GM12873 (cell line): Measurements from ENCODE around the gene GOT2.

ENCODE experiments used
- TF ChIP-seq, protein P1 (sequence below): IDR thresholded peaks from 2 replicates; pipeline ENCODE4 v1.5.1; 2012; ENCODE audit warnings: low read depth, mild to moderate bottlenecking, moderate library complexity, low read length, control low read depth; ENCODE audit not compliant: insufficient read depth; ENCODE audit errors: missing control alignments

Gene GOT2

GRCh38 chr16:58744497-58744896 lies 10.4 kb upstream of the GOT2 start:
- TF ChIP-seq, protein P1, sequence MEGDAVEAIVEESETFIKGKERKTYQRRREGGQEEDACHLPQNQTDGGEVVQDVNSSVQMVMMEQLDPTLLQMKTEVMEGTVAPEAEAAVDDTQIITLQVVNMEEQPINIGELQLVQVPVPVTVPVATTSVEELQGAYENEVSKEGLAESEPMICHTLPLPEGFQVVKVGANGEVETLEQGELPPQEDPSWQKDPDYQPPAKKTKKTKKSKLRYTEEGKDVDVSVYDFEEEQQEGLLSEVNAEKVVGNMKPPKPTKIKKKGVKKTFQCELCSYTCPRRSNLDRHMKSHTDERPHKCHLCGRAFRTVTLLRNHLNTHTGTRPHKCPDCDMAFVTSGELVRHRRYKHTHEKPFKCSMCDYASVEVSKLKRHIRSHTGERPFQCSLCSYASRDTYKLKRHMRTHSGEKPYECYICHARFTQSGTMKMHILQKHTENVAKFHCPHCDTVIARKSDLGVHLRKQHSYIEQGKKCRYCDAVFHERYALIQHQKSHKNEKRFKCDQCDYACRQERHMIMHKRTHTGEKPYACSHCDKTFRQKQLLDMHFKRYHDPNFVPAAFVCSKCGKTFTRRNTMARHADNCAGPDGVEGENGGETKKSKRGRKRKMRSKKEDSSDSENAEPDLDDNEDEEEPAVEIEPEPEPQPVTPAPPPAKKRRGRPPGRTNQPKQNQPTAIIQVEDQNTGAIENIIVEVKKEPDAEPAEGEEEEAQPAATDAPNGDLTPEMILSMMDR: no peak

DNA sequence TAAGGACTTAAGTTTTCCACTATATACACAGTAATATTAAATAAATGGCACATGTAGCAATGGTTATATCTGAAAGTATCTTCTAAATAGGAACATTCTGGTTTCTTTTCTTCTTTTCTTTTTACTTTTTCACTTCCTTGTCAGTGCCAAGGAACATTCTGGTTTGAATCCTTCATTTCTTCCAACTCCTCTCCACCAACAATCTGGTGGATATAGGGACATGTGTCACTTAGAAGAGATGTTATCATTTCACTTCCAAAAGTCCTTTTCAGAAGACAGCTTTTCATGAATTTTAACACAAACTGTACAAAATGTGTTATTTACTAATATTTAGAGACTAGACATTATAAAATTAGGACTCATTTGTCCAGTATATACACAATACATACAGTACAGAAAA lies 7.9 kb upstream of the GOT2 start:
- TF ChIP-seq, protein P1: no peak

GRCh38 chr16:58741166-58741565 lies 7.0 kb upstream of the GOT2 start:
- TF ChIP-seq, protein P1: no peak

DNA sequence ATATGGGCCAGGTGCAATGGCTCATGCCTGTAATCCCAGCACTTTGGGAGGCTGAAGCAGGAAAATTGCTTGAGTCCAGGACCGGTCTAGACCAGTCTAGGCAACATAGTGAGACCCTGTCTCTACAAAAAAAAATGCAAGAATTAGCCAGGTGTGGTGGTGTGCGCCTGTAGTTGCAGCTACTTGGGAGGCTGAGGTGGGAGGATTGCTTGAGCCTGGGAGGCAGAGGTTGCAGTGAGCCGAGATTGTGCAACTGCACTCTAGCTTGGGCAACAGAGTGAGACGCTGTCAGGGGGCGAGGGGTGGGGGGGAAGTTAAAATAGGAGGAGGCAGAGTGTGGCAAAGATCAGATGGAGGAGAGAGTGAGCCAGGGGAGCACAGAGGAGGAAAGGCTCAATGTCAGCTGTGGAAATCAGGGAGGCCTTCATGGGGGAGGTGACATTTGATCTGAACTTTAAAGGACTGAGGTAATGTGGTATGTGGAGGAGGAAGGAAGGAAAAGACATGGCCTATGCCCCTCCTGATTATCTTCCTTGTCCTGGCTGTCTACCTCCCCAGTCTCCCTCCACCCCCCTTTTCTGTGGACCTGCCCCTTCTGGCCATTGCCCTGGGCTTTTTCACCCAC lies 4.7 kb upstream of the GOT2 start:
- TF ChIP-seq, protein P1: no peak

GRCh38 chr16:58734459-58734787 lies 307 bp upstream of the GOT2 start:
- TF ChIP-seq, protein P1: no peak

DNA sequence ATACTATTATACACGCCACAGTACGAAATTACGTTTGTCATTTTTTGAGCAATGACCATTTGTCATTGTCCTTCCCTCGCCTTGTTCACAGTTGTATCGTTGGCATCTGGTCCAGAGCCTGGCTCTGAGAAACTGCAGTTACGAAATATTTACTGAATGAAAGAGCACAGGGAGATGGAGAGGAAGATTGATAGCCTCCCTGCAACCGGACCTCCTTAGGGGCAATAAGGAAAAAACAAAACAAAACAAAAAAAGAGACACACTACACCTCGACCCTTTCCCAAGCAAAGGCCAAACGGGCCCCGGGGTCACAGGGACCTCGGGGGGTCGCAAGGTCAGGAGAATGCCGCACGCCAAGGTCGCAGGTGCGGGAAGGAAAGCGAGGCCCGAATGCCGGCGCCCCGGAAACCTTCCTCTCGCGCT lies 857 bp downstream of the GOT2 start:
- TF ChIP-seq, protein P1: no peak

GRCh38 chr16:58732545-58733247 lies 1.4 kb downstream of the GOT2 start:
- TF ChIP-seq, protein P1: no peak
